HUDEP-2 (cell line): ENCODE measurements around the gene TRAK1.

Source experiments
- DNase-seq, 76 experiments: peaks; one replicate each; lab custom pipeline; 2025; ENCODE audit not compliant: unreplicated experiment in 76 of 76; lab: John Stamatoyannopoulos, UW

TRAK1 gene

GRCh38 chr3:42226470-42227425 is 135.6 kb downstream of the TRAK1 start:
- no peak for DNase-seq

GRCh38 chr3:42228796-42229195 is 137.6 kb downstream of the TRAK1 start:
- DNase-seq, result peak in 1 of 76 experiments; percentile 5

- no peak for DNase-seq
Measured at GRCh38 chr3:42229266-42229941, 138.2 kb downstream of the TRAK1 start.

DNA sequence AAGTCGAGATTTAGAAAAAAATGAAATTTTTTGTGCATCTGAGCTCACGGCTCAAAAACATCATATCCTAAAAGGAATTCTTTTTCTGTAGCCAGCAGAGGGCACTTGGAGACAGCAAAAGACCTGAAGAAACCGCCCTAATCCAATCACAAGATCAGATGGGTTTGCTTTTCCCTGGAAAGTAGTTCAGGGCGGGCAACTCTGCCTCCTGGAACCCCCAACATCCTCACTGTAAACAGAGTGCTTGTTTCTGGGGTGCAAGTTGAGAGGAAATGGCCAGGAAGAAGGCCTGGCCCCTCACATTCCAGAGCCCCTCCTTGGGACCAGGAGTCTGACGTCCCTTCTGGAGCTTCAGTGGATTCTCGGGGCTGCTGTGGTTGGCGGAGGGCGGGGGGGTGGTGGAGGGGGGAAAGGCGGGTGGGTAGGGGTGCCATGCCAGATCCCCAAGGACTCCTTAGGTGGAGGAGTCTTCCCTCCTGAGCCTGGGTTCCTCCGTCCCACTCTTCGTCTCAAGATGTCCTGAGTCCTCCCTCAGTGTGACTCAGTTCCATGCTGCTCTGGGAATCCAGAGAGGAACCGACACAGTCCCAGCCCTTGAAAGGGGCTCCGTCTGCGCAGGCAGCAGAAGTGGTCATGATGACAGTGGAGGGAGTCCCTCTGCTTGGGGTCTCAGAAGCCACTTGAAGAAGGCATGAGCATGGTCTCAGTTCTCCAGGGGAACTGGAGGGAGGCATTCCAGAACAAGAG is 139.0 kb downstream of the TRAK1 start:
- peak in 7 of 76 experiments; percentile 2 to 30 (median 13) for DNase-seq

DNA sequence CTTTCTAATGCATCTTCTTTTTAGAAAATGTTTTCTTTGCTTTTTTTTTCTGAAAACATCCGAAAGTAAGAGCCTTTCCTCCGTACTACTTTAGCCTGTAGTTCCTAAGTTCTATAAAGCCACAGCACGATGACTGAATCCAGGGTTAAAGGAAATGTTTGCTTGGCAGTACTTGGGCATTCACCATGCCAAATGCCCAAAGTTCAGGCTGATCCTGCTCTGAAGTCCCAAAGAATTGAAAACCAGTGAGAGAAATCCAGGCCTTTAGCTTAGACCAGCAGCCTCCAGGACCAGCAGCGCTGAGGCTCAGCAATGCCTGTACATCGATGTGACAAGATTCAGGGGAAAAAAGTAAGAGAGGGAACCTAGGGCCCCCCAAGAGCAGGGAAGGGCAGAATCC is 139.7 kb downstream of the TRAK1 start:
- no peak for DNase-seq

GRCh38 chr3:42235532-42235931 is 144.4 kb downstream of the TRAK1 start:
- no peak for DNase-seq

DNA sequence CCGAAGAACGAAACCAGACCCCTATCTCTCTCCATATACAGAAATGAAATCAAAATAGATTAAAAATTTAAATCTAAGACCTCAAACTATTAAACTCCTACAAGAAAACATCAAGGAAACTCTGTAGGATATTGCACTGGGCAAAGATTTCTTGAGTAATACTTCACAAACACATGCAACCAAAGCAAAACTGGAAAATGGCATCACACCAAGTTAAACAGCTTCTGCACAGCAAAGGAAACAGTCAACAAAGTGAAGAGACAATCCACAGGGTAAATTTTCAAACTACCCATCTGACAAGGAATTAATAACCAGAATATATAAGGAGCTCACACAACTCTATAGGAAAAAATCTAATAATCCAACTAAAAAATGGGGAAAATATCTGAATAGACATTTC is 145.5 kb downstream of the TRAK1 start:
- no peak for DNase-seq

DNA sequence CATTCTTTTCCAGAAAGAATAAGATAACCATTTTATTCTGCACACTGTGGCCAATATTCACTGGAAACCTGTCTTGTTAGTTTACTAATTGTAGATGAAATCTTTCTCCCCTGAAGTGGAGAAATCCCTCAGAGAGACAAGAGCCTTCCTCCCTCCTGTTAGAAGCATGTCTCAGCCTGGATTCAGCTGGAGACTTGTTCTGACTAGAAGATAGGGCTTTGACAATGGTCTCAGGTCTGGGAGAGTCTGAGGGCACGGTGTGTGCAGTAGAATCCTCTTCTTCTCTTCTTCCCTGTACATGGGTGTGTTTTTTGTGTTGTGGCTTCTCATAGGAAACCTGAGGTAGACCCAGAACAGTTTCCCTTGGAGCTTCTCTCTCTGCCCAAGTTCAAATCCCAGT is 154.9 kb downstream of the TRAK1 start:
- no peak for DNase-seq

- DNase-seq, result peak in 44 of 76 experiments; percentile 3 to 65 (median 22)
Measured at GRCh38 chr3:42247576-42248027, 156.4 kb downstream of the TRAK1 start.

DNA sequence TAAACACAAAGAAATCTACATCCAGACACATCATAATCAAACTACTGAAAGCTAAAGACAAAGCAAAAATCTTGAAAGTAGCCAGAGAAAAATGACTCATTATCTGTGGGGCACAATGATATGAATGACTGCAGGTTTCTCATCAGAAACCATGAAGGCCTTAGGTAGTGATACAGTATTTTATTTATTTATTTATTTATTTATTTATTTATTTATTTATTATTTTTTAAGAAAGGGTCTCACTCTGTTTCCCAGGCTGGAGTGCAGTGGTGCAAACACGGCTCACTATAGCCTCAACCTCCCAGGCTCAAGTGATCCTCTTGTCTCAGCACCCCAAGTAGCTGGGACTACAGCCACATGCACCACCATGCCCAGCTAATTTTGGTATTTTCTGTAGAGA is 159.6 kb downstream of the TRAK1 start:
- no peak for DNase-seq

GRCh38 chr3:42254566-42254965 is 163.4 kb downstream of the TRAK1 start:
- DNase-seq, result no peak

GRCh38 chr3:42256135-42256819 is 165.1 kb downstream of the TRAK1 start:
- no peak for DNase-seq

- DNase-seq, result no peak
Measured at GRCh38 chr3:42257007-42257406, 165.8 kb downstream of the TRAK1 start.

GRCh38 chr3:42262525-42262924 is 171.4 kb downstream of the TRAK1 start:
- DNase-seq, result no peak

- DNase-seq, result no peak
Measured at GRCh38 chr3:42263354-42264346, 172.5 kb downstream of the TRAK1 start.

- DNase-seq, result peak in 45 of 76 experiments; percentile 0 to 45 (median 15)
Measured at GRCh38 chr3:42264399-42265058, 173.4 kb downstream of the TRAK1 start.

DNA sequence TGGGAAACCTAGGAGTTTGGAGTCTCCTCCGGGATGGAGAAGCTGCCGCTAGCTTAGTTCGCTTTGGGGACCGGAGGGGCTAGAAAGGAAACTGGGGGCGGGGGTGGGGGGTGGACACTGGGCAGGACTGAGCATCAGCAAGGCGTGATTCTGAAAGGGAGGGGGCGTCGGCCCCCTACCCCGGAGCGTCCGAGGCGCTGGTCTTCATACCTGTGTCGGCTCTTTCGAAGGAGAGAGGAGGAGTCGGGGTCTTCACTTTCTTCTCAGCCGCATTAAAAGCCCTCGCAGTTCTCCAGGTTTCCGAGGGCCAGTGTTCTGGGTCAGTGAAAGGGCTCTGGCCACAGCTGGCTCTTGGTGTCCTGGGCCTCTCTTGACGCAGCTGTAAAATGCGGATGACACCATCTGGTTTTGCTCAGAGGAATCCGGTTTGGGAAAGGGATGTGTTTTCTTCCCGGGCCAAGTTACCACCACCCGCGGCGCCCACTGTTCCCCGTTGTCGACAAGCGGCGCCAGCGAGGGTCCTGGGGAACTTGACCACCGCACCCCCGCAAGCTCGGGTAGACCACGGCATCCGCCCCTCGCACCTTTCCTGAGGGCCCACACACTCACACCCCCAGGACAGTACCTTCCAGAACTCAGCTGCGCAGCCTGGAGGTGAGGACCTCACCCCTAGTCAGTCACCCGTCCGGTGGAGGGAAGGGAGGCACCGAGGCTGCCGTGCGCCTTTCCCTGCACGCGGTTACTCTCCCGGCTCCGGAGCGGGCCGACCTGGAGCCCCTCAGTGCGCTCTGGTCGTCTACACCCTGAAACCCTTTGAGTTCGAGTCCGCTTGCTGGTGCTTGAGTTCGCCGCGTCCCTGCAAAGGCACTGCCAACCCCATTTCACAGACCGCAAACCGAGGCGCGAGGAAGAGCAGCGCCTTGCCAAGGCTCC is 174.2 kb downstream of the TRAK1 start:
- DNase-seq, result no peak

GRCh38 chr3:42266085-42266484 is 174.9 kb downstream of the TRAK1 start, which contains the start of gene CCK:
TSS of gene CCK (minus strand) at chr3:42266185. CDS start at chr3:42263630, 2,555 bp downstream.
- DNase-seq, result no peak
